GM12878 (cell line): ENCODE data around the gene FAM162B. TPM values are rescaled to one million over a fixed set of nuclear protein-coding genes. Genes with fewer than 3 reads are reported as not detected.
A peak's percentile ranks its signal among the peaks of the same experiment; 100 is the strongest.

Experiments used
- ATAC-seq: fragments of 200-7000 bp; cut with Tn5 transposase; 3 replicates; pipeline ENCODE4 v1.9.1; 2020; ENCODE audit warnings: mild to moderate bottlenecking, moderate library complexity
- Bru-seq: library from RNA; stranded (reverse); fragments of 400-500 nt; gene quantifications from one replicate; lab custom pipeline; 2021; lab: Mats Ljungman, UMichigan
- BruChase-seq, 2 experiments: library from RNA; stranded (reverse); fragments of 400-500 nt; gene quantifications; one replicate each; lab custom pipeline; 2021; lab: Mats Ljungman, UMichigan
- BruUV-seq: library from RNA; stranded (reverse); fragments of 400-500 nt; replicated peaks from 2 replicates; lab custom pipeline; 2021; lab: Mats Ljungman, UMichigan
- CTCF ChIA-PET: fragments of 300-600 bp; sonication (Branson Sonifier 250); formaldehyde crosslinking; extraction: SDS; loops from one replicate; lab custom pipeline; 2021; ENCODE audit warnings: inconsistent platforms; lab: Yijun Ruan, JAX
- POLR2A ChIA-PET: fragments of 350-600 bp; formaldehyde crosslinking; extraction: SDS; loops from one replicate; lab custom pipeline; 2021; ENCODE audit warnings: inconsistent platforms; lab: Charles Lee
- RAD21 ChIA-PET: fragments of 300-600 bp; sonication (Branson Sonifier 250); formaldehyde crosslinking; loops from one replicate; lab custom pipeline; 2023; ENCODE audit warnings: antibody characterized with exemption; ENCODE audit not compliant: unreplicated experiment; lab: Charles Lee
- SMC1A ChIA-PET: fragments of 300-600 bp; sonication (Branson Sonifier 250); formaldehyde crosslinking; loops from one replicate; lab custom pipeline; 2023; ENCODE audit not compliant: unreplicated experiment, uncharacterized antibody; lab: Charles Lee
- DNase-seq: peaks from one replicate; pipeline ENCODE4 v3.0.0-alpha.2; 2011; ENCODE audit warnings: low read depth, low spot score
- FAIRE-seq: peaks from 3 replicates; lab custom pipeline; 2011; peaks lifted over from hg19 to GRCh38; lab: Jason Lieb, UNC
- H2AFZ ChIP-seq: 2 replicates; pipeline ENCODE4 v1.6.0; 2011; ENCODE audit warnings: low read depth, low read length, control low read depth; ENCODE audit not compliant: control insufficient read depth
- H3K27ac ChIP-seq: 2 replicates; pipeline ENCODE4 v1.5.1; 2011; ENCODE audit warnings: control low read depth; ENCODE audit not compliant: control insufficient read depth, insufficient read depth
- H3K27me3 ChIP-seq, 2 experiments: replicated peaks in 1 of 2; 2 replicates each; pipeline versions ENCODE4 v1.6.0 to v1.6.1; 2011; ENCODE audit warnings: low read length in 1 of 2; ENCODE audit not compliant: control insufficient read depth in 2 of 2, insufficient read depth in 2 of 2
- H3K36me3 ChIP-seq, 2 experiments: 2 replicates each; pipeline ENCODE4 v1.5.1; 2011; ENCODE audit warnings: low read length in 1 of 2; ENCODE audit not compliant: control insufficient read depth in 2 of 2, insufficient read depth in 2 of 2
- H3K4me1 ChIP-seq: 2 replicates; pipeline ENCODE4 v1.6.1; 2011; ENCODE audit warnings: mild to moderate bottlenecking, low read length, moderate library complexity, mixed read lengths; ENCODE audit not compliant: control insufficient read depth, insufficient read depth
- H3K4me2 ChIP-seq: 2 replicates; pipeline ENCODE4 v1.6.0; 2011; ENCODE audit warnings: control low read depth; ENCODE audit not compliant: control insufficient read depth, insufficient read depth
- H3K4me3 ChIP-seq: fragments of 200-600 bp; sonication (generic); 2 replicates; pipeline ENCODE4 v1.5.1; 2016
- H3K79me2 ChIP-seq: 2 replicates; pipeline ENCODE4 v1.6.0; 2011; ENCODE audit warnings: low read length; ENCODE audit not compliant: control insufficient read depth, insufficient read depth
- H3K9ac ChIP-seq: 2 replicates; pipeline ENCODE4 v1.8.0; 2011; ENCODE audit warnings: low read length, control low read depth, mixed read lengths; ENCODE audit not compliant: control insufficient read depth, insufficient read depth
- H3K9me3 ChIP-seq: replicated peaks from 3 replicates; pipeline ENCODE4 v1.5.1; 2011; ENCODE audit warnings: mild to moderate bottlenecking, low read length; ENCODE audit not compliant: control insufficient read depth, insufficient read depth
- H4K20me1 ChIP-seq: 2 replicates; pipeline ENCODE4 v1.6.0; 2011; ENCODE audit not compliant: control insufficient read depth, insufficient read depth
- HDGF ChIP-seq: fragments of 450-650 bp; IDR thresholded peaks from 2 replicates; pipeline ENCODE4 v1.6.1; 2016; ENCODE audit warnings: antibody characterized with exemption
- MEF2B ChIP-seq: fragments of 450-650 bp; IDR thresholded peaks from 2 replicates; pipeline ENCODE4 v1.6.1; 2018; ENCODE audit warnings: mild to moderate bottlenecking, moderate library complexity; ENCODE audit not compliant: partially characterized antibody, poor library complexity, severe bottlenecking
- ZNF384 ChIP-seq: IDR thresholded peaks from 2 replicates; pipeline ENCODE4 v1.6.1; 2012; ENCODE audit warnings: low read depth, mild to moderate bottlenecking, low read length, improper control_type of control experiment, borderline replicate concordance
- WGBS: methylation state at CpG from one replicate; pipeline ENCODE4 v1.1.6; 2016; ENCODE audit warnings: low lambda C conversion rate; ENCODE audit not compliant: insufficient replicate concordance, insufficient coverage; ENCODE audit errors: missing lambda C conversion rate; 5-methylcytosine and 5-hydroxymethylcytosine counted together
- in situ Hi-C: fragments of 300-500 bp; cut with MboI; formaldehyde crosslinking; loops from 9 replicates; pipeline ENCODE4 v1.14.3; 2018; ENCODE audit warnings: mixed read lengths
- intact Hi-C: fragments of 100-400 bp; cut with micrococcal nuclease; formaldehyde crosslinking; loops from one replicate; pipeline ENCODE4 v1.14.2; 2022; ENCODE audit not compliant: unreplicated experiment
- long read RNA-seq, 2 experiments: library from polyadenylated mRNA; unstranded; transcript quantifications; one replicate each; pipeline ENCODE4 v2.0.0, GENCODE V29; 2019 to 2020
- polyA minus RNA-seq, 3 experiments: library from RNA; depleted of rRNA, polyadenylated mRNA; stranded (reverse); fragments of >200 nt; gene quantifications; 2 replicates each; pipeline ENCODE4 v1.2.3, GENCODE V29; 2011
- polyA plus RNA-seq, 11 experiments: library from polyadenylated mRNA; depleted of rRNA in 4 of 11; unstranded in 6 of 11; stranded (reverse) in 5 of 11; fragments of >200 nt; fragmentation: Nextera tagmentation in 4 of 11; fragmentation: Illumina TruSeq in 1 of 11; extraction: Ambion mirVana in 4 of 11; extraction: Trizol in 1 of 11; gene quantifications; 1 replicate in 1 of 11; 2 replicates in 10 of 11; pipeline versions ENCODE4 v1.2.1 to v1.2.3, GENCODE V29; 2011 to 2016; ENCODE audit warnings: inconsistent platforms in 2 of 11, missing spikeins in 2 of 11, low read depth in 1 of 11
- total RNA-seq, 4 experiments: library from RNA; depleted of rRNA in 3 of 4; stranded (reverse); fragments of >200 nt in 3 of 4; fragmentation: Illumina TruSeq in 1 of 4; extraction: Trizol in 1 of 4; gene quantifications; 2 replicates each; pipeline versions ENCODE4 v1.2.1 to v1.2.3, GENCODE V29; 2013 to 2021

Gene FAM162B
- total RNA-seq (2013; cell fraction: nucleolus; rRNA removed) = not detected in 2 replicates
- not detected in 2 replicates for total RNA-seq (2014; rRNA removed)
- total RNA-seq (2014; rRNA removed; fragmentation: Illumina TruSeq; extraction: Trizol) = not detected in 2 replicates
- total RNA-seq (2021) = not detected in 2 replicates
- not detected for polyA plus RNA-seq (2011; ENCODE audit: low read depth)
- not detected in 2 replicates for polyA plus RNA-seq (2011; rRNA removed)
- polyA plus RNA-seq (2011; cell fraction: cytosol; rRNA removed) = not detected in 2 replicates
- not detected in 2 replicates for polyA plus RNA-seq (2011; cell fraction: nucleus; rRNA removed)
- not detected in 2 replicates for polyA plus RNA-seq (2012)
- polyA plus RNA-seq (2014; fragmentation: Illumina TruSeq; extraction: Trizol) = not detected in 2 replicates
- not detected for polyA plus RNA-seq (2014; fragmentation: Nextera tagmentation; extraction: Ambion mirVana)
- polyA plus RNA-seq (2014; rRNA removed) = not detected in 2 replicates
- polyA plus RNA-seq (2016; fragmentation: Nextera tagmentation; extraction: Ambion mirVana) = not detected
- not detected in 2 replicates for polyA minus RNA-seq (2011; rRNA and poly(A)+ RNA removed)
- polyA minus RNA-seq (2011; cell fraction: cytosol; rRNA and poly(A)+ RNA removed) = not detected in 2 replicates
- polyA minus RNA-seq (2011; cell fraction: nucleus; rRNA and poly(A)+ RNA removed) = not detected in 2 replicates
- not detected for Bru-seq, nascent RNA
- BruChase-seq, experiment 1, labeled RNA remaining after a 6-hour chase = not detected
- not detected for BruChase-seq, experiment 2, labeled RNA remaining after a 2-hour chase
- long read RNA-seq, experiment 1 = 0 reads
- long read RNA-seq, experiment 2 = 0 reads

- Histone ChIP-seq H3K4me2 (peak within 1 kb of the TSS; percentile 25; the same call in 1 of the 2 replicates), H3K36me3 (no peaks in the 10 kb centered on the region), H3K79me2 (no peaks in the 10 kb centered on the region), H2AFZ (no peak within 1 kb of the TSS), H4K20me1 (no peaks in the 10 kb centered on the region), H3K9ac (no peak within 1 kb of the TSS), H3K4me3 (no peak within 1 kb of the TSS), H3K9me3 (no peaks in the 10 kb centered on the region), H3K27me3 (peaks cover 0 to 13% of the 10 kb centered on the region in 2 experiments; a peak in 3 of 4 replicates), H3K4me1 (no peaks in the 10 kb centered on the region), H3K27ac (no peak within 1 kb of the TSS)
- DNase-seq (no peak), FAIRE-seq (no peak), ATAC-seq (no peak)
- intact Hi-C loops (no loop called here), in situ Hi-C loops (no loop called here)
- CTCF ChIA-PET = no interaction called here
- TF ChIP-seq ZNF384 (no peak), HDGF (no peak), MEF2B (no peak)
- RAD21 ChIA-PET = no interaction called here
- BruUV-seq = no TSS peak
- POLR2A ChIA-PET = no interaction called here
- WGBS = 33% methylated on average over 80 of the region's 89 CpGs
- SMC1A ChIA-PET = no interaction called here
Measured at GRCh38 chr6:116764961-116765841, at the start of gene FAM162B. FAM162B (minus strand) TSS chr6:116765719; CDS start chr6:116765576, 143 bp downstream.
